Measurements from ENCODE around the gene NUMBL. TPM values are rescaled to one million over a fixed set of nuclear protein-coding genes. Genes with fewer than 3 reads are reported as not detected.
A peak's percentile ranks its signal among the peaks of the same experiment; 100 is the strongest.
"Not testable (repeated sequence)": the region's sequence is repeated elsewhere in the genome, so short reads cannot be mapped to it uniquely, and the experiment has no call there.

Gene NUMBL
- total RNA-seq, 1 donor from 2014 or later: 16.9 TPM

GRCh38 chr19:40672573-40673299, 17.7 kb downstream of the NUMBL start:
- no peak for ATAC-seq
- intact Hi-C loops (cut with micrococcal nuclease): no loop called here
- no peak for DNase-seq

- no peak for ATAC-seq
- DNase-seq: no peak
- intact Hi-C loops (cut with micrococcal nuclease): no loop called here
Observed at GRCh38 chr19:40672038-40672437, 18.4 kb downstream of the NUMBL start.

GRCh38 chr19:40671404-40671803, 19.0 kb downstream of the NUMBL start:
- DNase-seq (peak; percentile 62), ATAC-seq (peak; percentile 87)
- intact Hi-C loops (cut with micrococcal nuclease): no loop called here

GRCh38 chr19:40668991-40669614, 21.3 kb downstream of the NUMBL start:
- no peak for DNase-seq
- ATAC-seq: no peak
- intact Hi-C loops (cut with micrococcal nuclease): loop anchor here (10.0 kb wide), 1 partner anchor 476 kb away; no protein-coding TSS in a partner anchor

GRCh38 chr19:40667602-40668001, 22.8 kb downstream of the NUMBL start:
- intact Hi-C loops (cut with micrococcal nuclease): loop anchor here (10.0 kb wide), 1 partner anchor 477 kb away; no protein-coding TSS in a partner anchor
- DNase-seq (no peak), ATAC-seq (no peak)

- DNase-seq (no peak), ATAC-seq (no peak)
- intact Hi-C loops (cut with micrococcal nuclease): loop anchor here (10.0 kb wide), 1 partner anchor 478 kb away; no protein-coding TSS in a partner anchor
Observed at GRCh38 chr19:40666803-40667438, 23.5 kb downstream of the NUMBL start.

GRCh38 chr19:40663695-40664692, 26.5 kb downstream of the NUMBL start:
- DNase-seq (no peak), ATAC-seq (peak; percentile 7)
- intact Hi-C loops (cut with micrococcal nuclease): loop anchor here (10.0 kb wide), 1 partner anchor 481 kb away; no protein-coding TSS in a partner anchor

- intact Hi-C loops (cut with micrococcal nuclease): loop anchor here (10.0 kb wide), 1 partner anchor 482 kb away; no protein-coding TSS in a partner anchor
- ATAC-seq (peak; percentile 89), DNase-seq (peak; percentile 96)
Observed at GRCh38 chr19:40662925-40663694, 27.3 kb downstream of the NUMBL start.

GRCh38 chr19:40661616-40662015, 28.8 kb downstream of the NUMBL start:
- no peak for ATAC-seq
- intact Hi-C loops (cut with micrococcal nuclease): loop anchor here (10.0 kb wide), 1 partner anchor 483 kb away; no protein-coding TSS in a partner anchor
- DNase-seq: no peak

- ATAC-seq (no peak), DNase-seq (no peak)
- intact Hi-C loops (cut with micrococcal nuclease): no loop called here
Observed at GRCh38 chr19:40659566-40659965, 30.9 kb downstream of the NUMBL start.

GRCh38 chr19:40659116-40659515, 31.3 kb downstream of the NUMBL start:
- intact Hi-C loops (cut with micrococcal nuclease): no loop called here
- ATAC-seq: no peak
- no peak for DNase-seq

GRCh38 chr19:40658031-40658430, 32.4 kb downstream of the NUMBL start:
- intact Hi-C loops (cut with micrococcal nuclease): no loop called here

GRCh38 chr19:40655684-40656083, 34.8 kb downstream of the NUMBL start:
- intact Hi-C loops (cut with micrococcal nuclease): not testable (repeated sequence)

More at GRCh38 chr19:40658031-40658430, 32.4 kb downstream of the NUMBL start:
- DNase-seq: no peak
- ATAC-seq: no peak

GRCh38 chr19:40652303-40652702, 38.1 kb downstream of the NUMBL start:
- DNase-seq; ATAC-seq; intact Hi-C loops (cut with micrococcal nuclease): not testable (repeated sequence)

More at GRCh38 chr19:40655684-40656083, 34.8 kb downstream of the NUMBL start:
- ATAC-seq, DNase-seq: not testable (repeated sequence)

GRCh38 chr19:40650749-40651305, 39.6 kb downstream of the NUMBL start:
- intact Hi-C loops (cut with micrococcal nuclease): no loop called here
- DNase-seq (no peak), ATAC-seq (peak; percentile 56)

- DNase-seq; ATAC-seq; intact Hi-C loops (cut with micrococcal nuclease): not testable (repeated sequence)
Observed at GRCh38 chr19:40649903-40650675, 40.4 kb downstream of the NUMBL start.

GRCh38 chr19:40646743-40647254, 43.7 kb downstream of the NUMBL start:
- DNase-seq: no peak
- no peak for ATAC-seq
- intact Hi-C loops (cut with micrococcal nuclease): no loop called here

All from left ventricle myocardium superior (tissue), 1 donor.